Body of pancreas (tissue), 4 donors: ENCODE results near the gene PMF1. TPM values are rescaled to one million over a fixed set of nuclear protein-coding genes. Genes with fewer than 3 reads are reported as not detected.

Experiments used
- ATAC-seq: fragments of 150-250 bp; one replicate; pipeline ENCODE4 v1.9.1; 2016
- DNase-seq, 4 donors: peaks; one replicate each; pipeline ENCODE4 v3.0.0-alpha.2; 2019
- H3K27ac ChIP-seq, 4 donors: fragments of 200-600 bp; sonication (generic); 1 replicate in 3 of 4; 2 replicates in 1 of 4; pipeline versions ENCODE4 v1.5.1 to v1.6.1; 2016 to 2019; ENCODE audit warnings: mild to moderate bottlenecking in 1 of 4, mixed read lengths in 1 of 4, moderate library complexity in 1 of 4
- H3K27me3 ChIP-seq, 2 donors: fragments of 200-600 bp; sonication (generic); one replicate each; pipeline ENCODE4 v1.6.0; 2016; ENCODE audit warnings: mild to moderate bottlenecking in 1 of 2
- H3K36me3 ChIP-seq, 2 donors: fragments of 200-600 bp; sonication (generic); replicated peaks in 1 of 2; 2 replicates each; pipeline ENCODE4 v1.5.1; 2016; ENCODE audit warnings: low read depth in 2 of 2; ENCODE audit not compliant: insufficient read depth in 1 of 2
- H3K4me1 ChIP-seq: fragments of 200-600 bp; sonication (generic); one replicate; pipeline ENCODE4 v1.6.0; 2016
- H3K4me3 ChIP-seq, 2 donors: fragments of 200-600 bp; sonication (generic); 1 replicate in 1 of 2; 2 replicates in 1 of 2; pipeline ENCODE4 v1.5.1; 2016 to 2019
- H3K9me3 ChIP-seq, 3 donors: fragments of 200-600 bp; sonication (generic); 1 replicate in 2 of 3; 2 replicates in 1 of 3; pipeline ENCODE4 v1.5.1; 2016
- CTCF ChIP-seq, 7 experiments: fragments of 450-650 bp in 4 of 7; fragments of 200-600 bp in 3 of 7; sonication (generic) in 3 of 7; IDR thresholded peaks; one replicate each; pipeline ENCODE4 v1.5.1; 2016 to 2019; ENCODE audit warnings: antibody characterized with exemption in 7 of 7
- POLR2A ChIP-seq, 3 donors: fragments of 450-650 bp; IDR thresholded peaks; one replicate each; pipeline ENCODE4 v1.6.1; 2016; ENCODE audit warnings: antibody characterized with exemption in 3 of 3, mild to moderate bottlenecking in 2 of 3
- WGBS, 2 donors: methylation state at CpG; one replicate each; pipeline ENCODE4 v1.1.5; 2017; 5-methylcytosine and 5-hydroxymethylcytosine counted together
- intact Hi-C: fragments of 100-400 bp; cut with DNase I; formaldehyde crosslinking; loops from one replicate; pipeline ENCODE4 v1.15.1; 2023
- total RNA-seq, 2 donors: library from RNA; depleted of rRNA; stranded (reverse); fragments of >200 nt; gene quantifications; one replicate each; pipeline ENCODE4 v1.1.0, GENCODE V29; 2016

Gene PMF1
- total RNA-seq, 2 donors from 2014 or later, result 37.6 to 43.1 TPM

GRCh38 chr1:156283521-156283920, 70.7 kb downstream of the PMF1 start:
- peak overlapping the region in 1 of 2 donors; percentile 82 for H3K4me3 ChIP-seq
- WGBS, 2 donors, result 73 to 85% methylated on average over 1 of the region's 1 CpG
- no peaks in the 10 kb centered on the region for H3K9me3 ChIP-seq
- no peak for DNase-seq
- no peak for ATAC-seq
- TF ChIP-seq CTCF (IDR thresholded peaks at IDR 0.05) (no peak), POLR2A (IDR thresholded peaks at IDR 0.05) (no peak)
- H3K4me1 ChIP-seq, result peaks cover 25% of the 10 kb centered on the region
- intact Hi-C loops, result no loop called here
- no peaks in the 10 kb centered on the region for H3K36me3 ChIP-seq
- peak overlapping the region in 1 of 4 donors; percentile 92 for H3K27ac ChIP-seq
- no peaks in the 10 kb centered on the region for H3K27me3 ChIP-seq

- Histone ChIP-seq H3K27me3 (no peaks in the 10 kb centered on the region), H3K27ac (peak within 1 kb of the TSS in 3 of 4 donors; percentile 81 to 92 (median 86)), H3K4me1 (peaks cover 25% of the 10 kb centered on the region), H3K36me3 (no peaks in the 10 kb centered on the region), H3K4me3 (peak within 1 kb of the TSS; percentile 82 to 96), H3K9me3 (no peaks in the 10 kb centered on the region)
- intact Hi-C loops, result no loop called here
- DNase-seq, result no peak
- TF ChIP-seq POLR2A (IDR thresholded peaks at IDR 0.05) (no peak), CTCF (IDR thresholded peaks at IDR 0.05) (no peak)
- ATAC-seq, result no peak
- 73 to 77% methylated on average over 7 of the region's 7 CpGs for whole genome bisulfite sequencing, 2 donors
Observed at GRCh38 chr1:156284112-156284511, 71.3 kb downstream of the PMF1 start, which contains the start of gene TMEM79. TSS of gene TMEM79 (plus strand) at chr1:156284325. CDS start at chr1:156285227, 902 bp downstream.

GRCh38 chr1:156284757-156285156, 72.0 kb downstream of the PMF1 start:
- H3K27me3 ChIP-seq, result no peaks in the 10 kb centered on the region
- intact Hi-C loops, result no loop called here
- H3K4me1 ChIP-seq, result peaks cover 25% of the 10 kb centered on the region
- TF ChIP-seq POLR2A (IDR thresholded peaks at IDR 0.05), result no peak
- TF ChIP-seq CTCF (IDR thresholded peaks at IDR 0.05), result no peak
- ATAC-seq (no peak), DNase-seq (no peak)
- H3K9me3 ChIP-seq, result no peaks in the 10 kb centered on the region
- H3K4me3 ChIP-seq, result no peak overlapping the region
- no peak overlapping the region for H3K27ac ChIP-seq
- H3K36me3 ChIP-seq, result no peaks in the 10 kb centered on the region
- WGBS, 2 donors, result 59 to 82% methylated on average over 4 of the region's 4 CpGs

GRCh38 chr1:156285437-156285836, 72.6 kb downstream of the PMF1 start:
- intact Hi-C loops, result no loop called here
- 91 to 100% methylated on average over 1 to 16 of the region's 21 CpGs for WGBS, 2 donors
- Histone ChIP-seq H3K4me3 (no peak overlapping the region), H3K9me3 (no peaks in the 10 kb centered on the region), H3K27me3 (no peaks in the 10 kb centered on the region), H3K36me3 (no peaks in the 10 kb centered on the region), H3K27ac (no peak overlapping the region), H3K4me1 (peaks cover 25% of the 10 kb centered on the region)
- no peak for DNase-seq
- TF ChIP-seq POLR2A (IDR thresholded peaks at IDR 0.05) (no peak), CTCF (IDR thresholded peaks at IDR 0.05) (no peak)
- no peak for ATAC-seq

- Histone ChIP-seq H3K4me3 (no peak overlapping the region), H3K27ac (no peak overlapping the region), H3K4me1 (peaks cover 27% of the 10 kb centered on the region), H3K27me3 (no peaks in the 10 kb centered on the region), H3K9me3 (no peaks in the 10 kb centered on the region), H3K36me3 (no peaks in the 10 kb centered on the region)
- intact Hi-C loops, result no loop called here
- TF ChIP-seq POLR2A (IDR thresholded peaks at IDR 0.05), result no peak
- no peak for TF ChIP-seq CTCF (IDR thresholded peaks at IDR 0.05)
- WGBS, 2 donors, result 93 to 95% methylated on average over 8 of the region's 8 CpGs
- no peak for ATAC-seq
- no peak for DNase-seq
Observed at GRCh38 chr1:156286061-156286460, 73.3 kb downstream of the PMF1 start.
